Thoracic aorta (tissue), 2 donors: ENCODE measurements around the gene TBX1. TPM values are rescaled to one million over a fixed set of nuclear protein-coding genes. Genes with fewer than 3 reads are reported as not detected.

Experiments
- ATAC-seq: fragments of 150-250 bp; one replicate; pipeline ENCODE4 v1.8.0; 2017; ENCODE audit warnings: low read depth; ENCODE audit not compliant: insufficient number of reproducible peaks, low FRiP score
- DNase-seq: peaks from one replicate; pipeline ENCODE4 v3.0.0-alpha.2; 2020; ENCODE audit warnings: low spot score
- H3K27ac ChIP-seq, 2 donors: fragments of 200-600 bp; sonication (generic); 1 replicate in 1 of 2; 2 replicates in 1 of 2; pipeline ENCODE4 v1.5.1; 2016; ENCODE audit warnings: mild to moderate bottlenecking in 2 of 2, moderate library complexity in 2 of 2
- H3K27me3 ChIP-seq: fragments of 200-600 bp; sonication (generic); replicated peaks from 2 replicates; pipeline ENCODE4 v1.6.0; 2016; ENCODE audit warnings: mild to moderate bottlenecking; ENCODE audit not compliant: insufficient read depth
- H3K36me3 ChIP-seq: fragments of 200-600 bp; sonication (generic); one replicate; pipeline ENCODE4 v1.5.1; 2016
- H3K4me1 ChIP-seq, 2 donors: fragments of 200-600 bp; sonication (generic); 1 replicate in 1 of 2; 2 replicates in 1 of 2; pipeline versions ENCODE4 v1.5.1 to v1.6.0; 2016; ENCODE audit warnings: low read depth in 2 of 2, mild to moderate bottlenecking in 1 of 2; ENCODE audit not compliant: control insufficient read depth in 1 of 2
- H3K4me3 ChIP-seq: fragments of 200-600 bp; sonication (generic); 2 replicates; pipeline ENCODE4 v1.5.1; 2016; ENCODE audit warnings: mild to moderate bottlenecking
- H3K9me3 ChIP-seq: fragments of 200-600 bp; sonication (generic); 2 replicates; pipeline ENCODE4 v1.5.1; 2016
- CTCF ChIP-seq: fragments of 200-600 bp; sonication (generic); IDR thresholded peaks from one replicate; pipeline ENCODE4 v1.5.1; 2019; ENCODE audit warnings: antibody characterized with exemption
- total RNA-seq, 2 donors: library from RNA; depleted of rRNA; stranded (reverse); fragments of >200 nt; gene quantifications; one replicate each; pipeline versions ENCODE4 v1.1.0 to v1.2.3, GENCODE V29; 2016

The TBX1 gene
- total RNA-seq, 2 donors from 2014 or later: 2.7 to 8.0 TPM

DNA sequence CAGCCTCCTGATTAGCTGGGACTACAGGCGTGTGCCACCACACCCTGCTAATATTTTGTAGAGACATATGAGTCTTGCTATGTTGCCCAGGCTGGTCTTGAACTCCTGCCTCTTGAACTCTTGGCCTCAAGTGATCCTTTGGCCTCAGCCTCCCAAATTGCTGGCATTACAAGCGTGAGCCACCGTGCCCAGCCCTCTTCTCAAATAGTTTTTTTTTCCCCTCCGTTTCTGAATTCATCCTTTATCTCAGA lies 11.8 kb downstream of the TBX1 start:
- ATAC-seq (no peak), DNase-seq (no peak)
- Histone ChIP-seq H3K36me3 (no peaks in the 10 kb centered on the region), H3K9me3 (no peaks in the 10 kb centered on the region), H3K27ac (no peak overlapping the region), H3K4me3 (no peak overlapping the region), H3K4me1 (no peaks in the 10 kb centered on the region), H3K27me3 (no peaks in the 10 kb centered on the region)
- TF ChIP-seq CTCF: no peak

DNA sequence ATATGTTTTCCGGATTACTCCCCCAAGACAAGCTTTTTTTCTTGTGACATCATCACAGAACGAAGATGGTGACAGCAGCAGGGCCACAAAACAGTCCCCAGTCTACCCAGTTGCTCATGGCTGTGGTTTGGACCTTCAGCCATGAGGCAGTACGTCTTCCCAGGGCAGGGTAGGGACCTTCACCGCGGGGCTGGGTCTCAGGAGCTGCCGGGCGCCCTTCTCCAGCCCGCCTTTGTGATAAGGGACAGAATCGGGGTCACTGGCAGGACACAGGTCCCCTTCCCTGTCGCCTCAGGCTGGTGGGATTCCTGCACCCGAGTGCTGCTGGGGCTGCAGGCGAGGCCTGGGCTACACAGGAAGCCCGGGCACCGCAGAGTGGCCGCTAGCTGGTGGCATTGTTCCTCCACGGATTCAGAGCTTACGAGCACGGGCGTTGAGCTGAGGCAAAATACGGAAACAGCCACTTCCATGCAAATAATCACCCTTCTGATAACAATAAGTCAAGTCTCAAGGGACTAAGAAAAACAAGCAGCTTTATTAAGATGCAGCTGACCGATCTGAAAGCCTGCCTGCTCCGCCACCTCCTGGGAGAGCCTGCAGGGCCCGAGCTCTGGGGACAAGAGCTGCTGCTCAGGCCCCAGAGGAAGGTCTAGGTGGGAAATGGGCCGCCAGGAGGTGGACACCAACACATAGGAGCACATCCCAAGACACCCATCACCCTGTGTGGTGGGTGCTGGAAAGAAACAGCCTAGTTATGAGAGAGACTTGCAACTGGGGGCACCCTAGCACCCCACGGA lies 12.3 kb downstream of the TBX1 start:
- Histone ChIP-seq H3K27me3 (no peaks in the 10 kb centered on the region), H3K4me1 (no peaks in the 10 kb centered on the region), H3K9me3 (no peaks in the 10 kb centered on the region), H3K27ac (no peak overlapping the region), H3K36me3 (no peaks in the 10 kb centered on the region), H3K4me3 (no peak overlapping the region)
- no peak for TF ChIP-seq CTCF
- DNase-seq (no peak), ATAC-seq (no peak)

GRCh38 chr22:19773470-19774040 lies 13.0 kb downstream of the TBX1 start:
- ATAC-seq (no peak), DNase-seq (no peak)
- no peaks in the 10 kb centered on the region for H3K36me3 ChIP-seq
- H3K4me3 ChIP-seq: no peak overlapping the region
- TF ChIP-seq CTCF: no peak
- no peaks in the 10 kb centered on the region for H3K4me1 ChIP-seq
- H3K27ac ChIP-seq: no peak overlapping the region
- no peaks in the 10 kb centered on the region for H3K27me3 ChIP-seq
- no peaks in the 10 kb centered on the region for H3K9me3 ChIP-seq

DNA sequence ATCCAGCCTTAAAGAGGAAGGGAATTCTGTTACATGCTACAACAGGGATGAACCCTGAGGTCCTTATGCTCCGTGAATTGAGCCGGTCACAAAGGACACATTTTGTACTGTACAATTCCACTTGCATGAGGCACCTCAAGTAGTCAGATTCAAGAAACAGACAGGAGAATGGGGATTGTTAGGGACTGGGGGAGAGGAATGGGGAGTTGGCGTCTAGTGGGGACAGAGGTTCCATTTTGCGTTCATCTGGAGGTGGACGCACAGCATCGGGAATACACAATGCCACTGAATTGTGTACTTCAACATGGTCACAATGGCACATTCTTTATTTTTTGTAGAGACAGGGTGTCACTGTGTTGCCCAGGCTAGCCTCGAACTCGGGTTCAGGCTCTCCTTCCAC lies 14.1 kb downstream of the TBX1 start:
- no peak overlapping the region for H3K4me3 ChIP-seq
- no peak overlapping the region for H3K27ac ChIP-seq
- H3K27me3 ChIP-seq: no peaks in the 10 kb centered on the region
- no peaks in the 10 kb centered on the region for H3K4me1 ChIP-seq
- no peaks in the 10 kb centered on the region for H3K36me3 ChIP-seq
- no peak for DNase-seq
- no peaks in the 10 kb centered on the region for H3K9me3 ChIP-seq
- no peak for ATAC-seq
- TF ChIP-seq CTCF: no peak

- no peak overlapping the region for H3K4me3 ChIP-seq
- no peaks in the 10 kb centered on the region for H3K4me1 ChIP-seq
- no peaks in the 10 kb centered on the region for H3K27me3 ChIP-seq
- H3K36me3 ChIP-seq: no peaks in the 10 kb centered on the region
- H3K27ac ChIP-seq: no peak overlapping the region
- H3K9me3 ChIP-seq: no peaks in the 10 kb centered on the region
- TF ChIP-seq CTCF: no peak
- ATAC-seq (no peak), DNase-seq (no peak)
Measured at GRCh38 chr22:19775496-19776325, 15.1 kb downstream of the TBX1 start.
